Measurements from ENCODE around the gene ISG15.

- TF ChIP-seq EZH2 (IDR thresholded peaks at IDR 0.05): no peak
- no peak for TF ChIP-seq POLR2AphosphoS5 (IDR thresholded peaks at IDR 0.05; ENCODE audit: borderline replicate concordance, low read depth, low read length)
- TF ChIP-seq FOXP2 (optimal IDR thresholded peaks at IDR 0.05; ENCODE audit: control extremely low read depth, extremely low read length, insufficient read depth): no peak
Measured at GRCh38 chr1:1053682-1054081, 40.4 kb downstream of the ISG15 start.
